Prostate gland (tissue), 2 donors: ENCODE results near the gene XRCC1. TPM values are rescaled to one million over a fixed set of nuclear protein-coding genes. Genes with fewer than 3 reads are reported as not detected.
"Not testable (repeated sequence)": the region's sequence is repeated elsewhere in the genome, so short reads cannot be mapped to it uniquely, and the experiment has no call there.

Experiments used
- DNase-seq: peaks from one replicate; pipeline ENCODE4 v3.0.0-alpha.2; 2019; ENCODE audit warnings: low spot score
- H3K27ac ChIP-seq, 2 donors: fragments of 200-600 bp; sonication (generic); 2 replicates each; pipeline ENCODE4 v1.5.1; 2017 to 2019
- H3K27me3 ChIP-seq: fragments of 200-600 bp; sonication (generic); replicated peaks from 2 replicates; pipeline ENCODE4 v1.5.1; 2019; ENCODE audit not compliant: insufficient read depth
- H3K36me3 ChIP-seq, 2 donors: fragments of 200-600 bp; sonication (generic); 1 replicate in 1 of 2; 2 replicates in 1 of 2; pipeline versions ENCODE4 v1.5.1 to v1.8.1; 2017 to 2019
- H3K4me1 ChIP-seq: fragments of 200-600 bp; sonication (generic); replicated peaks from 2 replicates; pipeline ENCODE4 v1.5.1; 2019
- H3K4me3 ChIP-seq, 2 donors: fragments of 200-600 bp; sonication (generic); 2 replicates each; pipeline ENCODE4 v1.5.1; 2017 to 2019
- H3K9me3 ChIP-seq: fragments of 200-600 bp; sonication (generic); 2 replicates; pipeline ENCODE4 v1.5.1; 2017
- POLR2A ChIP-seq: fragments of 450-650 bp; IDR thresholded peaks from one replicate; pipeline ENCODE4 v1.6.1; 2016; ENCODE audit warnings: antibody characterized with exemption, mild to moderate bottlenecking
- POLR2AphosphoS5 ChIP-seq: sonication (generic); formaldehyde crosslinking; IDR thresholded peaks from one replicate; pipeline ENCODE4 v1.6.1; 2017; ENCODE audit warnings: antibody characterized with exemption
- WGBS: methylation state at CpG from one replicate; pipeline ENCODE4 v1.1.5; 2018; 5-methylcytosine and 5-hydroxymethylcytosine counted together
- intact Hi-C: fragments of 100-400 bp; cut with DNase I; formaldehyde crosslinking; loops from one replicate; pipeline ENCODE4 v1.14.2; 2022
- total RNA-seq, 2 donors: library from RNA; depleted of rRNA; stranded (reverse); fragments of >200 nt; gene quantifications; one replicate each; pipeline ENCODE4 v1.1.0, GENCODE V29; 2016
- TF ChIP-seq, protein P1 (sequence below), 4 experiments: fragments of 200-600 bp in 2 of 4; fragments of 450-650 bp in 2 of 4; sonication (generic) in 2 of 4; IDR thresholded peaks; 1 replicate in 3 of 4; 2 replicates in 1 of 4; pipeline ENCODE4 v1.5.1; 2016 to 2019; ENCODE audit warnings: antibody characterized with exemption in 4 of 4, mild to moderate bottlenecking in 2 of 4, moderate library complexity in 2 of 4

Gene XRCC1
- total RNA-seq, 2 donors from 2014 or later: 25.8 to 52.5 TPM

DNA sequence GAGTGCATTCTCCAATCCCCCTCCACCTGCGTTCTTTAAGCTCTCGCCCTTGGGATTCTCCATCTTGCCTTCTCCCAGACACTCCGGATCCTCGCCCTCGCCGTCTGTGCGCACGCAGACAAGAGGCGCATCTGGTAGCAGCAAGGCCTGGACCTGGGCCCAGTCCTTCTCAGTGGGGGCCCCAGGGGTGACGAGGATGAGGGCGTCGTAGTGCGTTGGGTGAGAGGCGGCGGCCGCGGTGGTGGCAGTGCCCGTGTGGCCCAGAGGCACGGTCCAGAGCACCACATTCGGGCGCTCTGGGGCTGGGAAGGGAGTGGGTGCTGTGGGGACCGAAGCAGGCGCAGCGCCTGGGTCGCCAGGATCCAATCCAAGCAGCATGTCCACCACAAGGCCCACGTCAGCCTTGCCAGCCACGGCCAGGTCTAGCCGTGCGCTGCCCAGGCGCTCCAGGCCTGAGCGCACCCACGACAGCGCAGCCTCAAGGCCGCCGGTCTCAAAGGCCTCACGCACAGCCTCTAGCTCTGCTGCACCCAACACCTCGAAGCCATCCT, 17.5 kb upstream of the XRCC1 start:
- Histone ChIP-seq H3K9me3 (no peaks in the 10 kb centered on the region), H3K36me3 (peaks cover 3 to 12% of the 10 kb centered on the region in 2 donors), H3K4me3 (no peak overlapping the region), H3K27ac (no peak overlapping the region), H3K27me3 (no peaks in the 10 kb centered on the region), H3K4me1 (peaks cover 10% of the 10 kb centered on the region)
- 91% methylated on average over 37 of the region's 37 CpGs for WGBS
- TF ChIP-seq POLR2A (no peak), POLR2AphosphoS5 (no peak)
- TF ChIP-seq, protein P1, sequence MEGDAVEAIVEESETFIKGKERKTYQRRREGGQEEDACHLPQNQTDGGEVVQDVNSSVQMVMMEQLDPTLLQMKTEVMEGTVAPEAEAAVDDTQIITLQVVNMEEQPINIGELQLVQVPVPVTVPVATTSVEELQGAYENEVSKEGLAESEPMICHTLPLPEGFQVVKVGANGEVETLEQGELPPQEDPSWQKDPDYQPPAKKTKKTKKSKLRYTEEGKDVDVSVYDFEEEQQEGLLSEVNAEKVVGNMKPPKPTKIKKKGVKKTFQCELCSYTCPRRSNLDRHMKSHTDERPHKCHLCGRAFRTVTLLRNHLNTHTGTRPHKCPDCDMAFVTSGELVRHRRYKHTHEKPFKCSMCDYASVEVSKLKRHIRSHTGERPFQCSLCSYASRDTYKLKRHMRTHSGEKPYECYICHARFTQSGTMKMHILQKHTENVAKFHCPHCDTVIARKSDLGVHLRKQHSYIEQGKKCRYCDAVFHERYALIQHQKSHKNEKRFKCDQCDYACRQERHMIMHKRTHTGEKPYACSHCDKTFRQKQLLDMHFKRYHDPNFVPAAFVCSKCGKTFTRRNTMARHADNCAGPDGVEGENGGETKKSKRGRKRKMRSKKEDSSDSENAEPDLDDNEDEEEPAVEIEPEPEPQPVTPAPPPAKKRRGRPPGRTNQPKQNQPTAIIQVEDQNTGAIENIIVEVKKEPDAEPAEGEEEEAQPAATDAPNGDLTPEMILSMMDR (IDR thresholded peaks at IDR 0.05): no peak
- no peak for DNase-seq
- intact Hi-C loops: no loop called here

DNA sequence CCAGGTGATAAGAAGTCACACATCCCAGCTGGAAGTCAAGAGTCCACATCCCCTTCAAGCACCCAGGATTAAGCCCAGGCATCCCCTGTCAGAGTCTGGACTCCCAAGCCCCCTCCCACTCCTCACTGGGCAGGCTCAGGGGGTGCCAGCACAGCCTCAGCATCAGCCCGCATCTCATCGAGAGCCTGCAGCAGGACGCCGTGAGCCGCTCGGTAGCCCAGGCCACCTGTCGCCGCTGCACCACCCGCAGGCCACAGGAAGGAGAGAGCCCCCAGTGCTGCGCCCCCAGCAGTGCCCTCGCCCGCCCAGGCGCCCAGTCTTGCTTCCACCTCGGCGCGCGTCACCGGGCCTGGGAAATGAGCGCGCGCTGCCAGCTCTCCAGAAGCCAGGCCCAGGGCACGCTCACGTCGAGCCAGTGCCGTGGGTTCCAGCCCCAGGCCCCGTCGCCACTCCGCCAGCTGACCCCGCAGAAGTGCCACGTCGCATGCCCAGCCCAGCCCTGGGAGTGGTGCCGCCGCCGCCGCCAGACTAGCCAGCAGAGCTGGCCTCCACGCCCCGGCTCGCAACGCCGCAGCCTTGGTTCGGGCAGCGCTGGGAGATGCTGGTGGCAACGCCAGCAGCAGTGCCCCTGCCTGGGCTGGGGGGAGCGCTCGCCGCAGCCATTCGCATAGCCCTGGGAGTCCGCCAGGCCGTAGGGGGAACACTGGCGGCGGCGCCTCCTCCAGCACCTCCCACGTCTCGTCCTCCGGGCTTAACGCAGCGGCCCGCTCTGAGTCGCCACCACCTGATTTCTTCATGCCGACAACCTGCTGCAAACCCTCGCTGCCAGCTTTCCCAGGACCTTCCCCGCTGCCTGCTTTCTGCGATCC, 16.8 kb upstream of the XRCC1 start:
- H3K4me3 ChIP-seq: no peak overlapping the region
- H3K27me3 ChIP-seq: no peaks in the 10 kb centered on the region
- DNase-seq: no peak
- H3K36me3 ChIP-seq: peaks cover 3 to 12% of the 10 kb centered on the region in 2 donors
- WGBS: 95% methylated on average over 52 of the region's 63 CpGs
- H3K9me3 ChIP-seq: no peaks in the 10 kb centered on the region
- peaks cover 8% of the 10 kb centered on the region for H3K4me1 ChIP-seq
- no peak overlapping the region for H3K27ac ChIP-seq
- TF ChIP-seq POLR2AphosphoS5 (no peak), POLR2A (no peak)
- TF ChIP-seq, protein P1 (IDR thresholded peaks at IDR 0.05): no peak
- intact Hi-C loops: no loop called here

DNA sequence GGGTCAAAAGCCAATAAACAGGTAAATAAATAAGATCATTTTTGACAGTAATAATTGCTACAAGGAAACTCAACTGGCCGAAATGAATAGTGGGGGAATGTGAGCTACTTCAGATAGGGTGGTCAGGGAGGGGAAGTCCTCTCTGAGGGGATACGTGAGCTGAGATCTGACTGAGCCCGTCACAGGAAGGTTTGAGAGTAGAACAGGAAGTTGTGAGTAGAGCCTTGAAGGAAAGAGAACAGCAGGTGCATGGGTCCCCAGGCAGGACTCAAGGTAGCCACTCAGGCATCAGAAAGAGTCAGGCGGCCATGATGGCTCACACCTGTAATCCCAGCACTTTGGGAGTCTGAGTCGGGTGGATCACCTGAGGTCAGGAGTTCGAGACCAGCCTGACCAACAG, 14.4 kb upstream of the XRCC1 start:
- H3K4me1 ChIP-seq: peaks cover 4% of the 10 kb centered on the region
- peaks cover 3 to 12% of the 10 kb centered on the region in 2 donors for H3K36me3 ChIP-seq
- no peak overlapping the region for H3K4me3 ChIP-seq
- TF ChIP-seq, protein P1 (IDR thresholded peaks at IDR 0.05): no peak
- intact Hi-C loops: no loop called here
- H3K9me3 ChIP-seq: no peaks in the 10 kb centered on the region
- no peak overlapping the region for H3K27ac ChIP-seq
- no peaks in the 10 kb centered on the region for H3K27me3 ChIP-seq
- 86% methylated on average over 6 of the region's 6 CpGs for WGBS
- no peak for DNase-seq

DNA sequence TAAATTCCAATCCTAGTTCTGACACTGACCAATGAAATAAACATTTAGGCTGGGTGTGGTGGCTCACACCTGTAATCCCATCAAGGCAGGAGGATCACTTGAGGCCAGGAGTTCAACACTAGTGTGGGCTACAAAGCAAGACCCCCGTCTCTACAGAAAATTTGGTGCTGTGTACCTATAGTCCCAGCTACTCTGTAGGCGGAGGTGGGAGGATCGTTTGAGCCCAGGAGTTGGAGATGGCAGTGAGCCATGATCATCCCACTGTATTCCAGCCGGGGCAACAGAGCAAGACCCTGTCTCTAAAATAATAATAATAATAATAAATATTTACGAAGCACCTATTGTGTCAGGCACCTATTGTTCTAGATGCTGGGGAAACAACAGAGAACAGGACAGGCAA, 13.9 kb upstream of the XRCC1 start:
- Histone ChIP-seq H3K36me3 (peaks cover 3 to 12% of the 10 kb centered on the region in 2 donors), H3K27ac (no peak overlapping the region), H3K4me1 (peaks cover 4% of the 10 kb centered on the region), H3K9me3 (no peaks in the 10 kb centered on the region), H3K4me3 (no peak overlapping the region), H3K27me3 (no peaks in the 10 kb centered on the region)
- TF ChIP-seq POLR2A (no peak), POLR2AphosphoS5 (no peak)
- TF ChIP-seq, protein P1 (IDR thresholded peaks at IDR 0.05): no peak
- no peak for DNase-seq
- 84% methylated on average over 5 of the region's 5 CpGs for WGBS
- intact Hi-C loops: no loop called here

DNA sequence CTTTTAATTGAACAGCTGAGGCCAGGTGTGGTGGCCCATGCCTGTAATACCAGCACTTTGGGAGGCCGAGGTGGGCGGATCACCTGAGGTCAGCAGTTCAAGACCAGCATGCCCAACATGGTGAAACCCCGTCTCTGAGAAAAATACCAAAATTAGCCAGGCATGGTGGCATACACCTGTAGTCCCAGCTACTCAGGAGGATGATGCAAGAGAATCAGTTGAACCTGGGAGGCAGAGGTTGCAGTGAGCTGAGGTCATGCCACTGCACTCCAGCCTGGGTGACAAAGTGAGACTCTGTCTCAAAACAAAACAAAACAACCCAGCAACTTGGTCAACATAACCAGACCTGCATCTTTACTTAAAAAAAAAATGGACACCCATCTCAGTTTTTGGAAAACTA, 11.7 kb upstream of the XRCC1 start:
- H3K36me3 ChIP-seq, H3K4me3 ChIP-seq, H3K27me3 ChIP-seq, H3K27ac ChIP-seq, H3K9me3 ChIP-seq, DNase-seq, H3K4me1 ChIP-seq, intact Hi-C loops: not testable (repeated sequence)
- WGBS: 93% methylated on average over 3 of the region's 3 CpGs
